ENCODE results near the gene QTRT2. TPM values are rescaled to one million over a fixed set of nuclear protein-coding genes. Genes with fewer than 3 reads are reported as not detected.

QTRT2 gene
- total RNA-seq, 1 experiment from 2014 or later, result 47.7 TPM

GRCh38 chr3:114071786-114072185 is 15.2 kb downstream of the QTRT2 start:
- ATAC-seq, result no peak
- peaks cover 47 to 58% of the 10 kb centered on the region in 2 experiments for H3K36me3 ChIP-seq (ENCODE audit: control insufficient read depth in 1 of 2, insufficient read depth in 2 of 2, low read length in 2 of 2)

More at GRCh38 chr3:114071786-114072185, 15.2 kb downstream of the QTRT2 start:
- Histone ChIP-seq H3K9ac (ENCODE audit: low read length) (no peak overlapping the region), H3K27me3 (ENCODE audit: insufficient read depth, low read length) (no peaks in the 10 kb centered on the region), H3K9me2 (ENCODE audit: insufficient read depth) (no peaks in the 10 kb centered on the region), H3K4me3 (replicated peaks in 1 of 2; ENCODE audit: low read depth in 1 of 2, low read length in 2 of 2) (no peak overlapping the region), H3K4me2 (ENCODE audit: low read length) (no peak overlapping the region), H3K9me3 (ENCODE audit: control insufficient read depth in 1 of 2, insufficient read depth in 1 of 2, low read depth in 1 of 2, low read length in 2 of 2) (no peaks in the 10 kb centered on the region), H3K4me1 (ENCODE audit: control insufficient read depth in 1 of 2, insufficient read depth in 2 of 2, low read length in 2 of 2) (no peaks in the 10 kb centered on the region), H3K27ac (ENCODE audit: low read depth, low read length) (no peak overlapping the region), H4K20me1 (ENCODE audit: insufficient read depth) (peaks cover 7% of the 10 kb centered on the region; the same call in 1 of the 2 replicates), H2AFZ (ENCODE audit: low read depth, low read length, poor library complexity, severe bottlenecking) (no peak overlapping the region), H3K79me2 (ENCODE audit: insufficient read depth, low read length) (peaks cover 63% of the 10 kb centered on the region)
- TF ChIP-seq EZH2 (IDR thresholded peaks at IDR 0.05) (no peak), REST (IDR thresholded peaks at IDR 0.05; ENCODE audit: low read depth) (no peak), EGR1 (IDR thresholded peaks at IDR 0.05; ENCODE audit: low read depth) (no peak)
- DNase-seq (ENCODE audit: low read depth, low spot score), result no peak
- ChIA-PET RAD21 (ENCODE audit: low non-redundant PET in 1 of 2, low total read pairs in 2 of 2, uncharacterized antibody in 2 of 2, unreplicated experiment in 2 of 2) (no interaction called here), POLR2A (no interaction called here), CTCF (no interaction called here)
- intact Hi-C loops (cut with micrococcal nuclease), result no loop called here
- BruUV-seq (replicated peaks), result no TSS peak
